Measurements from ENCODE around the gene MYMK. TPM values are rescaled to one million over a fixed set of nuclear protein-coding genes. Genes with fewer than 3 reads are reported as not detected.

The MYMK gene
- polyA plus RNA-seq, 3 donors = not detected

DNA sequence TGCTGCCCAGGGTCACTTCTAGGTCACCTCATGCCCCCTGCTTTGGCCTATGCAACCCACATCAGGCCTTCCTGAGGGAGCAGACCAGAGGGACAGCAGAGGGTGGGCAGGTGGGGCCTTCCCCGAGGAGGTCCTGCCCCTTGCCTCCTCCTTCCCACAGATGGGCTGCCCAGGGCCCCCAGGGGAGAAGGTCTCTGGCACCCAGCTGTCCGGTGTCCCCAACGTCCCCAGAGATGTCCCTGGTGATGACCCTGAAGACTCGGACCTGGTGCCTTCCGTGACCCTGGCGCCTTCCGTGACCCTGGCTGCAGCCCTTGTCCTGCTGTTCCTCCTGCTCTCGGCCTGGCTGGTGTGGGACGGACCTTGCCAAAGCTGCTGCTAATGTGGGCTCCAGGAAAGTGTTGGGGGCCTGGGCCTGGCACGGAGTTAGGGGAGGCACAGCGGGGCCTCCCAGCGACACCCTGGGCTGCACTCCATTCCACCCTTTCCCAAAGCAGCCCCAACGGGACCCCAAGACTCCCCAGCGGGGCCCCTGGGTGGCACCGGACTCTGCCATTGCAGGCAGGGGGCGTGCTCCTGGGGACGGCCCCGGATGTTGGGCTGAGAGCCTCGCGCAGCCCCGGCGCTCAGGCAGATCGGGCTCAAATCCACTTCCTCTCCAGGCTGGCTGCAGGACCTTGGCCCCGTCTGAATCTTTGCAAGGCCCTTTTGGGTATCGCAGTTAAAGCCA is 39.1 kb downstream of the MYMK start:
- DNase-seq = no peak

DNA sequence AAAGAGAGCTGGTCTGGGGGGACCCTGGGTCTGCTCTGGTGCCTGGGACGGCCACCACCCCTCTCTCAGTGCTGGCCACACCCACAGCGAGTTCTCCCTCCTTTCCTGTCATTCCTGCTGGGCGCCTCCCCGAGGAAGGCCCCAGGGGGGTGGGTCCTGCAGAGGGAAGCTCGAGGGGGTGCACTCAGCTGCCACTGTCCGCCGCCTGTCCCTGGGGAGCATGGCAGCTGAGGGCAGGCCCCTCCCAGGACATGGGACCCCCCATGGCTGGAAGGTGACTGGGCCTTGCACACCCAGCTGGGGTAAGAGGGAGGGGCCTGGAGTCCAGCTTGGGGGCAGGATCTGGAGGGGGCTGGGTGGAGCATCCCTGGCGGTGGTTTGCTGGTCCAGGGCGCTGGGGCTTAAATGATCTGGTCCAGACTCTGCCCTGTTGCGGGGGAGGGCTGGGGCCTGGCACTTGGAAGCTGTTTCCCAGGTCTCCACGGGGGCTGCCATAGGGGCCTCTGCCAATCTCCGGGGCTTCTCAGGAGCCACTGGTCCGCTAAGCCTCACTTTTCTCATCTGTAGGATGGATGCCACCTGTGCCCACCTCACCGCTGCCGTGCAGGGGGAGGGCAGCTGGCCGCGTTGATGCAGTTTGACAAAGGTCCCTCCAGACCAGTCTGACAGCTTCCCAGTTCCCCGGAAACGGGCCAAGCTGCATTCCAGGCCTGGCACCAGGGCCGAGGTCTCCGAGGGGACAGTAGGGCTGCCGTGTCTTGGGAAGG is 39.9 kb downstream of the MYMK start:
- no peak for DNase-seq

DNA sequence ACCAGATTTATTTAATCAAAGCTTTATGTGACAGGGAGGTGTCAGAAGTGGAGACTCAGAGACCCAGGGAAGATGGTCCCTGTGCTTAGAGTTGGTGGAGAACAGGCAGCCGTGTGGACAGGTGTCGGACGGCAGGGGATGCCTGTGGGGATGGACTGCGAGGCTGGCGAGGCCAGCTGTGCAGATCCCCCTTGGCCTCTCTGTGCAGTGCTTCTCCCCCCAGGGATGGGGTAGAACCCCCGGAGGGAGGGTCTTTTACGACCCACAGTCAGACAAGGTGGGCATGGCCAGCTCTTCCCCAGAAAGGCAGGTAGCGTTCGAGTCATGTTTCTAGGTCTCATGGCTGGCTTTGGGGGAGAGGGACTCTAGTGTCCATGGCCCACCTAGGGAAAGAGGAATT is 41.1 kb downstream of the MYMK start:
- no peak for DNase-seq

DNA sequence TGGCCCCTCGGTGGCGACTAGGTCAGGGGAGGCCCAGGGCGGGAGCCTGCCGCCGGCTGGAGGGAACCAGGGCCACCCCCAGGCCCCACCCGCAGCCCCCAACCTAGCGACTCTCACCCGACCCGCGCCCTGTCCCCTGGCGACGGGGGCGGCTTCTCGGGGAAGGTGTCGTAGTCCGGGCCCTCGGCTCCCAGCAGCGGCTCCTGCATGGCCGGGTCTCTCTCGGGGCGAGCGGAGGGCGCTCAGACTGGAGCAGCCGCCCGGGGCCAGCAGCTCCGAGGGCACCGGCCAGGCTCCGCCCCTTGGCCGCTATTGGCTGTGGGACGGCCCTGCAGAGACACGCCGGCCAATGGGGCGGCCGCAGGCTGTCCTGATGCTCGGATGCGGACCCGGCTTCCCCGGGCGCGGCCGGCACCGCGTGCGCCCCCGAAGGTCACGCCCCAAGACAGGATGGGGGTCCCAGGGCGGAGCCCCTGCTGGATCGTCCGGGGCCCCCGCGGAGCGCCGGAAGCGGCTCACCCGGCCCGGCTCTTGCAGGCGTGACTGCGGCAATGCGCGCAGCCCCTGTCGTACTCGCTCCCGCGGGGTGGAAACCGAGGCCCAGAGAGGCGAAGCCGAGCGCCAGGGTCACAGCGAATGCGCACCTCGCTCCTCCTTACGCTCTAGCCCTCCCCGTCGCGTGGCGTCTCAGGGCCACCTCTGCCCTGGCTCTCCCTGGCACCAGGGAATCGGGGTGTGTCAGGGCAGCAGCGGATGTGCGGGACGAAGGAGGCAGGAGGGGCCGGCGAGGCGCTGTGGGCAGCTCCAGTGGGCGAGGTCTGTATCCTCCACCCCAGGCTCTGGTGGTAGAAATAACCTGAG is 45.7 kb downstream of the MYMK start, which contains the start of gene SLC2A6:
Gene SLC2A6 (minus strand): TSS at position 249 of the 861 bp plus-strand sequence. CDS start 40 bp downstream, at position 209.
- DNase-seq = peak; percentile 77

DNA sequence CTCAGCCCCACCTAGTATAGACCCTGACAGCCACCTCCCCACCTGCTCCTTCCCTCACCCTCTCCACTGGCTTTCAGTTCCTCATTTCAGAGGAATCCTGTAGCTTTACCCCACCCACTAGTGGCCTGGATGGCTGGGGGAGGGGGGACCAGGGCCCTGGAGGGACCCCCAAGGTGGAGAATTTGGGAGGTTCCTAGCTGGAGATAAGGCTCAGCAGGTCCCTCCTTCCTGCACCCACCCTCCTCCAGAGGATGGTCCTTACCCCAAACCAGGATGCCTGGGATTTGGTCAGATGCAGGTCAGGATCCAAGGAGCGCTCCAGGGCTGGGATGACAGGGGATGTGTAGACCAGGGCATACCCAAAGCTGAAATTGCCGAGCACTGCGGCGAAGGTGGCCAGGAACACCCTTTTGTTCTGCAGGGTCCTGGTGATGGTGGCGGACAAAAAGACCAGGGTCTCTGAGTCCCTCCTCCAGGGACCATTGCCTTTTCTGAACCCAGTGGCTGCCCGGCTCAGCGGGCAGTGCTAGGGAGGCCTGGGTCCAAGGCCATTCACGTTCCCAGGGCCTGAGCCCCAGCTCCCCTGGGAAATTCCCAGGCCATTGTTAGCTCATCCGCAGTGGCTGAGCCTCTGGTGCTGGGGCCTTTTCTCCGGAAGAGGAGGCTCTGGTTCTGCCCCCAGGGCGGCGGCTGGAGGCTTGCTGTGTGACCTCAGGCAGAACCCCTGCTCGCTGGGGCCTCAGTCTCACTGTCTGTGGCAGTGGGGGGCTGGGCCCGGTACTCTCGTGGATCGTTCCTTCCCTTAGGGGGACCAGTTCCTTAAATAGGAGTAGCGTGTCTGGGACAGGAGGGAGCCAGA is 46.5 kb downstream of the MYMK start:
- DNase-seq = no peak

DNA sequence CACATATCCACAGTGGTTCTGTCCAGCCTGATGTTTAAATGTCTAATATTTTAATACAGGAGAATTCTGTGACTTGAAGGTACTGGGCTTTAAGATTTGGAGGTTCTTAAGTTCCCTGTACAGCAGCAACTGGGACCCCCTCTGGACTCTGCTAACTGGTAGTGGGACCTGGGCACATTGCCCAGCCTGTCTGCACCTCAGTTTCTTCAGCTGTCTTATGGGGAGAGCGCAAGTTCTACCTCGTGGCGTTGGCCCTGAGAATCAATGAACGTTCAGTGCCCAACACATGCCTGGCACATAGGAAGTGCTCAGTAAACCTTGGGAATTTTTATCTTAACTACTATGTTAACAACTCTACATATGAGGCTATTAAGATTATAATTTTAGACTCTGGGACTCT is 47.3 kb downstream of the MYMK start:
- no peak for DNase-seq

DNA sequence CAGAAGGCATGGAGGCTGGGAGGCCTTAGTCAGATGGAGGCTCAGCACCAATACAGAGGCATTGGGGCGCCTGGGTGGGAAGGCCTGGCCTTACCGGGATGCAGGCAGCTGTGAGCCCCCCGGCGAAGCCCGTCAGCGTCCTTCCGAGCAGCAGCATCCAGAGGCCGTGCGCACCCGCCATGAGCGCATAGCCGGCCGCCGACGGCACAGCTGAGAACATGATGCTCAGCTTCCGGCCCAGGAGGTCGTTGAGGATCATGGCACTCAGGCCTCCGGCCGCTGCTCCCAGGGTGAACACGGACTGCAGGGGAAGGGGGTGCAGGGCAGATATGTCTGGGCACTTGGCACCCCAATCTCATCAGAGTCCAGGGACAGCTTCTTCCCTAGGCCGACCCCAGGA is 47.8 kb downstream of the MYMK start:
- DNase-seq = no peak

DNA sequence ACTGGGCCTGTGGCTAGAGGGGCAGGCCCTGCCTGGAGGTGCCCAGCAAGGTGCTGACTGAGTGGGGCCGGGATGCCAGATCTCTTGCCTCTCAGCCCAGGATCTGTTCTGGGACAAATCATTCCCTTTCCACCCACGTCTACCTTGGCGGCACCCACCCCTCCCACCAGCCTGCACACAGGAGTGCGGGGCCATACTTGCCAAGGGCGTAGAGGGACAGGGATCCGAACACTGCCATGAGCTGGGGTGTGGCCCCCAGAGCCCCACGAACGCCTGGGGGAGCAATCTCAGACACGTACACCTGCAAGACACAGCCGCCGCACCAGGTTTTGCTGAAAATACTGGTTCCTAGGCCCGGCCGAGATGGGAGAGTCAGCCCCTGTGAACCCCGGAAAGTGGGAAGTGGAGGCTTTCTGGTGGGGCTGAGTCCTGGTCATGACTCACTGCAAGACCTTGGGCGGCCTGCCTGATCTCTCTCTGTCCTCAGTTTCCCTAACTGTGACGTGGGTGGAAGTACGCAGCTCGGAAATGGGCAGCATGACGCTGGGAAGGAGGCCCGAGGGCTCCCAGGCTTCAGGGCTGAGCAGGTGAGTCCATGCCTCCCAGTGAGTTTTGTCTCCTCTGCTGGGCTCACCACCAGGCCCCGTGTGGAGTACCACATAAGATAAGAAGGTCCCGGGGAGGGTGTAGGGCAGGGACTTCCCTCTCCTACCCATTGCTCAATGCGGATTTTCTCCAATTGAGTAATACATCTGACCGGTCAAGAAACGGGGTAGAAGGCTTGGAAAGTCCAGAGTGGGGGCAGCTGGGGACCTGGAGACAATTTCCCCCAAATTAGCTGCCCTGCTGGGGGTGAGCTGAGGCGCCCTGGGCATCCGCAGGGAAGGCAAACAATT is 48.5 kb downstream of the MYMK start:
- DNase-seq = no peak

DNA sequence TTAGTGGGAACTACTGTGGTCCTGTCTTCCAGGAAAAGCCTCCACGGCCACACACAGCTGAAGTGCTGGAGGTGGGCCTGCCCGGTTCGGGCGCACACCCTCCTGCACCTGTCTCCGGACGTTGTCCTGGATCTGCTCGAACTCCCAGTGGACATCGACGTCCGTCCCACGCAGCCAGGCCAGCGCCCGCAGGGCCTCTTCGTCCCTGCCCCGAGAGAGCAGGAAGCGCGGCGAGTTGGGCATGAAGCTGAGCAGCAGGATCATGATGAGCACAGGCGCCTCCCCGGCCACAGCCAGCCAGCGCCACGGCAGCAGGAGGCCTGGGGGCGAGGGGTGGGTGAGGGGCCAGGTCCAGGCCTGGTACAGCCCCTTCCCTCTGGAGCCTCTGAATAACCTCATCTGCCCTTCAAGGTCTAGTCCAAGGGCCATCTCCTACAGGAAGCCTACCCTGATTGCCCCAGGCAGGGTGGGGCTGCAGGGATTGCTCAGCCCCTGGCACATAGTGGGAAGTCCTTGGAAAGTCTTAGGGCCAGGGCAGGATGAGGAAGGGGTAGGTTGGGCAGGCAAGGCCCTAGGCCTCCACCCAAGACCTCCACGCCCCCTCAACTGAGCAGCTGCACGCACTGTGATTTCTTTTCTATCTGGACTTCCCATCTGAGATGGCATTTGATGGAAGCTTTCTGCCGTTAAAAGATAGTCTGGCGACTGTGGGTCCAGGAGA is 49.3 kb downstream of the MYMK start:
- DNase-seq = no peak

DNA sequence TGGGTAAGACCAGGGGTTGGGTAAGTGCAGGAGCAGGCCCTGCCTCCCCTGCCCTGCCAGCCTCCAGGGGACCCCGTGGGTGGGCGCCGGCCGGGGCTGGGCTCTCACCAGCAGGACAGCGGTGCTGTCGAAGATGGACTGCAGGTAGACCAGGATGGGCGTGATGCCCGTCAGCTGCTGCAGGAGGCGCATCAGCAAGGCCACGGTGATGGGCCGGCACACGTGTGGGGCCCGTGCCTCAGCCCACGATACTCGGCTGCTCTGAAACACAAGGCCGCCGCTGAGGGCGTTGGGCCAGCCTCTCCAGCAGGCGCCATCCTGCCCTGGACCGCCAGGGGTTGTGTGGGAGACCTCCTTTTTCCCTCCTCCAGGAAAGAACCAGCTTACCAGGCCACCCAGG is 49.9 kb downstream of the MYMK start:
- DNase-seq = no peak

DNA sequence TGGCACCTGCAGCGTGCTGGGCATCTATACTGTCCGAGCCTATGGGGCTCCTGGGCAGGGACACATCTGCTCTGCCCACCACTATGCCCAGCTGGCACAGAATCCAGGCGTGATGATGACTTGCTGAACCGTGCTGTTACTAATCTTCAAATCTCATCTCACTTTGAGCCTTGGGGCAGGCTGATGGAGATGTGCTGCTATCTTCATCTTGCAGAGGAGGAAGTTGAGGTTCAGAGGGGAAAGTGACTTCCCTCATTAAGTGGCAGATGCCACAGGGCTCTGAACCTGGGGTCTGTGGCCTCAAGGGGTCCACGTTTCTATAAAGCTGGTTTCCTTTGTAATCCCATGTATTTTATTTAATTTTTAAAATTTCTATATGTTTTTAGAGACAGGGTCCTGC is 50.5 kb downstream of the MYMK start:
- no peak for DNase-seq

DNA sequence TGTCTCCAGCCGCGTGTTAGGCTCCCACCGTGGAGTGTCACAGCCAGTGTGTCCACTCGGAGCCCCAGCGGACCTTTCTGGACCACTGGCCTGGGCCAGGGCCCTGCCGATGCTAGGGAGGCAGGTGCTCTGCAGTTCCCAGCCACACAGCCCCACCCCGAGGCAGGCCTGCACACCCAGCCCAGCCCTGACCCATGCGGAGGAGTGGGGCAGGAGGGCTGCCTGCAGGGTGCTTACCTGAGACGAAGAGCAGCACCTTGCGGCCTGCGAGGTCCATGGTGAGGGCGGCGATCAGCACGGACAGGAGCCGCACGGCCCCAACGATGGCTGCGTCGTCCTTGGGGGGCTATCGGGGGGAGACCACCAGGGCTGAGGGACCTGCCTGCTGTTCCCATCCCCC is 51.0 kb downstream of the MYMK start:
- DNase-seq = no peak

DNA sequence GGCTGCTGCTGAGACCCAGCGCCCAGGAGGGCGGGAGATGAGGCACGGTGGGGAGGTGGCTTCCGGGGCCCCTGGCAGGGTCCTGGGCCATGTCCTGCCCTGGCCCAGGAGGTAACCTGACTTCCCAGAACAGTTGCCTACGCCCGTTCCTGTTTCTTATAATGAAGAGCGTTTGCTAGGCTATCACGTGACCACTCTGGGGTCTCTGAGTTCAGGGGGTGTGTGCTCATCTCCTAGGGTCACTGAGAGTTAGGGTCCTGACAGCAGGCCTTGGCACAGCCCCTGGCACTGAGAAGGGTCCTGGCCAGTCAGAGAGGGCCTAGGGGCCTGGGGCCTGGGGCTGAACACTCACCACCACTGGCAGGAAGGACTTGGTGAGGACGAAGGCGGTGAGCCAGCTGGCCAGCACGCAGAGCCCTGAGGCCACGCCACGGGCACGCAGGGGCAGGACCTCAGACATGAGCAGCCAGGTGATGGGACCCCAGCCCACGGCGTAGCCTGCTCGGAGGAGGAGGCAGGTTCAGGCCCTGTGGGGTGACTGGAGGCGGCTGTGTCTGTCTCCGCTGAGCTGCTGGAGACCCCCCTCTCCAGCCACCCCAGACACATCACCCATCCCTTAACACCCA is 51.9 kb downstream of the MYMK start:
- DNase-seq = no peak

DNA sequence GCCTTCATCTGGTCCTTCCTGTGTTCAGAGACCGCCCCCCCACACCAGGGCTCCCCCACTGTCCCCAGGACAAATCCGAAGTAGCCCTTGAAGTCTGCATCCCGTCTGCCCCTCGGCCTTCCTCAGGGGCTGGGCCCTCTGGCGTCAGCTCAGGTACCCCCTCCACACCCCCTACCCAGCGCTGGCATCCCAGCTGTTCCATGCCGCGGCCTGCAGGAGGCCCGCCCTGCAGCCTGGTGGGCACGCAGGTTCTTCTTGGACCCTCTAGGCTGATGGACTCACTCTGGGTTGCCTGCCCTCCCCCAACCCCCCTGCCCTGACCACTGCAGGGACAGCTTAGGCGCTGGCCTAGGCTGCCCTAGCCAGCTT is 52.5 kb downstream of the MYMK start:
- no peak for DNase-seq

DNA sequence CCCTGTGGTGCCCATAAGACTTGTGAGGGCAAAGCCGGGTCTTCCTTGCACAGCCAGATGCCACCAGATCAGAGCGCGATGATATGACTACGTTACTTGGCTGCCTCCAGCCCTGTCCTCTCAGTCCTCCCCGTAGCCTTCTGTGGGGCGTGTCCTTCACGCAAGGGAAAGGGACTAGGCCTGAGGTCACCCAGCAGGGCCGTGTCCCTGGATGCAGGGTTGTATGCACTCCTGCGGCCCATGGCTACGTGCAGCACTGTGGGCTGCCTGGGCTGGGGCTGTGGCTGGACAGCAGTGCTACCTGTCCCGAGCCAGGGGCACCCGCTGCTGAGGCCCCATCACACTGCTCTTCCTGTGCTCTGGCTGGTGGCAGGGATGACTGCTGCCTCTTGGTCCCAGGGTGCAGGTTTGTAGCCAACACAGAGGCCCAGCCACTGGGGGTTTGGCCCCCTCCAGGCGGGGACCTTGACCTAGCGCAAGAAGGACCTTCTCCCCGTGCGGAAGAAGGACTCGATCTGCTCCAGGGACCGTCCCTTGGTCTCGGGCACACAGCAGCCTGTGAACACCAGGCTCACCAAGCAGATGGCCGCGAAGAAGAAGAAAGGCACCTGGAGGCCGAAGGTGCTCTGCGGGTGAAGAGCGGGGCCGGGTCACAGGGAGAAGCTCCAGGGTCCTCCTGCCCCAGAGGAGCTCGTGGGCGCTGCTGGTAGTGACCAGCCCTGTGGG is 53.0 kb downstream of the MYMK start:
- no peak for DNase-seq

DNA sequence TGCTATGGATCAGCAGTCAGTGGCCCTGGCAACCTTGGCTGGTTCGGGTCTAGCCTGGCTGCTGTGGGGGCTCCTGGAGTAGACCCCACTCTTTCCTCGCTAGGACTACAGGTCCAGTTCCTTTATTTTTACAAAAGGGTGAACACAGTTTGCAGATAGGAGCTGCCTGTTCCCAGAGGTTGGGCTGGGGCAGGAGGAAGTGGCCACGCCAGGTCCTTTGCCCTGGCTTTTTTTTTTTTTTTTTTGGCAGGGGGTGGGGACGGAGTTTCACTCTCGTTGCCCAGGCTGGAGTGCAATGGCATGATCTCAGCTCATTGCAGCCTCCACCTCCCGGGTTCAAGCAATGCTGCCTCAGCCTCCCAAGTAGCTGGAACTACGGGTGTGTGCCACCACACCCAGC is 53.8 kb downstream of the MYMK start:
- no peak for DNase-seq

DNA sequence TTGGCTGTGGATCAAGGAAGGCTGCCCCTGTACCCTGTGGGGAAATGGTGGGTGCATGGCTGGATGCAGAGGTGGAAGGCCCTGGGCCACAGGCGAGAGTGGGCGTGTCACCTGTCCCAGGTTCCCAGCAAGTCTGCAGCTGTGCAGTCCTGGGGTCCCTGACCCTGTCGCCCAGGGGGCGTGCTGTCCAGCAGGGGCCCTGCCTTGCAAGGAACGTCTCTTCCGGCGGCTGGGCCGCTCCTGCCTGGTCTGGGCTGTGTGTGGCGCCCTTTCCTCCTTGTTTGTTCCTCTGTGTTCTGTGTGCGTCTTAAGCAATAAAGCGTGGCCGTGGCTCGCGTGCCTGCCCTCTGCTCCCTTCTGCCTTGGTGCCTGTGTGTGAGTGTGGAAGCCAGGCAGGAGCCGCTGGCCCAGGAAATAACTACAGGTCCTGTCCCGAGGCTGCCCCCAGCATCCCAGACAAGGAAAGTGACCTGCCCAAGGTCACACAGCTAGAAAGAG is 54.3 kb downstream of the MYMK start:
- DNase-seq = no peak

DNA sequence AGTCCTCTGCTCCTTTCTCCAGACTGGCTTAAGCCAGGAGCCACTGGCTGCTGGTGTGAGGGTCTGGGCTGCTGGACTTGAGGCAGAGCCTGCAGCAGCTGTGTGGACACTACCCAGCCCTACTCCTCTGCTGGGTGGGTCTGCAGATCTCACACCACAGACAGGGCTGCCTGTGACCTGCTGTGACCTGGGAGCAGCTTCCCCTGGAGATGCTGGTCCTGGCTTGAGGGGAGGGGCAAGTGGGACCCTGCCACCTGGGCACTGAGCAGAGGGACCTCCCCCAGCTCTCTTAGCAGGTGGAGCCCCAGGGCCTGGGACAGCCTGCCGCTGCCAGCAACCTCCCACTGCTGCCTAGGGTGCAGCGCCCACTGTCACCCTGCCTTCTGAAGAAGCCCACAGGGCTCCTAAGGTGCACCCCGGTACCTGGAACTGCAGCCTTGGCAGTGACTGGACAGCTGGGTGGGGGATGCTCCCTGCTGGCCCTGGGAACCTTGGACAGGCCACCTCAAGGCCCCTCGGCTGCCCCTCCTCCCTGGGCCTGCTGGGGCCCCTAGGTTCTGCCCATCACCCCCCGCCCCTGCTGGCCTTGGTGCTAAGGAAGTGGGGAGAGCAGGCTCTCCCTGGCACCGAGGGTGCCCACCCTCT is 55.9 kb downstream of the MYMK start:
- no peak for DNase-seq
